WTC11 (cell line): Measurements from ENCODE around the gene GRIFIN.

Experiments
- MYBL2 ChIP-seq: sonication (generic); formaldehyde crosslinking; IDR thresholded peaks from 2 replicates; pipeline ENCODE4 v1.8.1; 2023; ENCODE audit warnings: mild to moderate bottlenecking, moderate library complexity, missing genetic modification reagents
- TF ChIP-seq, protein P1 (sequence below): fragments of 250-450 bp; sonication (Bioruptor Pico); IDR thresholded peaks from 2 replicates; pipeline ENCODE4 v1.9.0; 2021; ENCODE audit warnings: mild to moderate bottlenecking
- TF ChIP-seq, protein P2 (sequence below): sonication (generic); formaldehyde crosslinking; IDR thresholded peaks from 2 replicates; pipeline ENCODE4 v1.8.1; 2022; ENCODE audit warnings: low read depth, missing genetic modification reagents, borderline replicate concordance
- TF ChIP-seq, protein P3 (sequence below): fragments of 200-600 bp; IDR thresholded peaks from 2 replicates; pipeline ENCODE4 v1.8.0; 2022; ENCODE audit warnings: antibody characterized with exemption

DNA sequence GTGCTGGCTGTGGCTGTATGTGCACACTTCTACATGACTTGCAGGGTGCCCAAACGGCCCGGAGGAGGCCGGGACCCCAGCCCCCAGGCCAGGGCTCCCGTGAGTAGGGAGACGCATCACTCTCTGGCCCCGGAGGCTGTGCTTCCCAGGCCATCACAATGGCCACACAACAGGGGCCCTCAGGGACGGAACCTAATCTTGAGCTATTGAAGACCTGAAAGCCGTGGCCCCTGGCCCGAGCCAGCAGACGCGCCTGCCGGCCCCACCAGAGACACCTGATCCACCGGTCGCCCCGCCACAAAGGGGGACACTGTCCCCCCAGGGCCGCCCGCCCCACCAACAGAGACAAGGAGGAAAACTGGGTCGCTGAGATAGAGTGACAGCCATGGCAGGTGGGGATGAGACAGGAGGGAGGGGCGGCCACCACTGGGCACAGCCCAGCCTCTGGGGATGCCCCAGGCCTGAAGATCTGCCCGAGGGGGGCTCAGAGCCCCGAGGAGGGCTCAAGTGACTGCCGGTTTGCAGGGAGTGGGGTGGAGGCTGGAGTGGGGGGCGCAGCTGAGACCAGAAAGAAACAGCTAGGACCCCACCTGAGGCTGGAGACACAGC, 33.2 kb upstream of the GRIFIN start:
- TF ChIP-seq MYBL2, result no peak
- TF ChIP-seq, protein P1, sequence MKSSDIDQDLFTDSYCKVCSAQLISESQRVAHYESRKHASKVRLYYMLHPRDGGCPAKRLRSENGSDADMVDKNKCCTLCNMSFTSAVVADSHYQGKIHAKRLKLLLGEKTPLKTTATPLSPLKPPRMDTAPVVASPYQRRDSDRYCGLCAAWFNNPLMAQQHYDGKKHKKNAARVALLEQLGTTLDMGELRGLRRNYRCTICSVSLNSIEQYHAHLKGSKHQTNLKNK, result no peak
- TF ChIP-seq, protein P2, sequence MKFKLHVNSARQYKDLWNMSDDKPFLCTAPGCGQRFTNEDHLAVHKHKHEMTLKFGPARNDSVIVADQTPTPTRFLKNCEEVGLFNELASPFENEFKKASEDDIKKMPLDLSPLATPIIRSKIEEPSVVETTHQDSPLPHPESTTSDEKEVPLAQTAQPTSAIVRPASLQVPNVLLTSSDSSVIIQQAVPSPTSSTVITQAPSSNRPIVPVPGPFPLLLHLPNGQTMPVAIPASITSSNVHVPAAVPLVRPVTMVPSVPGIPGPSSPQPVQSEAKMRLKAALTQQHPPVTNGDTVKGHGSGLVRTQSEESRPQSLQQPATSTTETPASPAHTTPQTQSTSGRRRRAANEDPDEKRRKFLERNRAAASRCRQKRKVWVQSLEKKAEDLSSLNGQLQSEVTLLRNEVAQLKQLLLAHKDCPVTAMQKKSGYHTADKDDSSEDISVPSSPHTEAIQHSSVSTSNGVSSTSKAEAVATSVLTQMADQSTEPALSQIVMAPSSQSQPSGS (CRISPR knock-in tag), result no peak
- TF ChIP-seq, protein P3, sequence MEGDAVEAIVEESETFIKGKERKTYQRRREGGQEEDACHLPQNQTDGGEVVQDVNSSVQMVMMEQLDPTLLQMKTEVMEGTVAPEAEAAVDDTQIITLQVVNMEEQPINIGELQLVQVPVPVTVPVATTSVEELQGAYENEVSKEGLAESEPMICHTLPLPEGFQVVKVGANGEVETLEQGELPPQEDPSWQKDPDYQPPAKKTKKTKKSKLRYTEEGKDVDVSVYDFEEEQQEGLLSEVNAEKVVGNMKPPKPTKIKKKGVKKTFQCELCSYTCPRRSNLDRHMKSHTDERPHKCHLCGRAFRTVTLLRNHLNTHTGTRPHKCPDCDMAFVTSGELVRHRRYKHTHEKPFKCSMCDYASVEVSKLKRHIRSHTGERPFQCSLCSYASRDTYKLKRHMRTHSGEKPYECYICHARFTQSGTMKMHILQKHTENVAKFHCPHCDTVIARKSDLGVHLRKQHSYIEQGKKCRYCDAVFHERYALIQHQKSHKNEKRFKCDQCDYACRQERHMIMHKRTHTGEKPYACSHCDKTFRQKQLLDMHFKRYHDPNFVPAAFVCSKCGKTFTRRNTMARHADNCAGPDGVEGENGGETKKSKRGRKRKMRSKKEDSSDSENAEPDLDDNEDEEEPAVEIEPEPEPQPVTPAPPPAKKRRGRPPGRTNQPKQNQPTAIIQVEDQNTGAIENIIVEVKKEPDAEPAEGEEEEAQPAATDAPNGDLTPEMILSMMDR, result no peak
